SK-N-MC (cell line): ENCODE results near the gene ERC2.

ENCODE experiments used
- EZH2 ChIP-seq: fragments of 200-600 bp; sonication (generic); IDR thresholded peaks from one replicate; pipeline ENCODE4 v1.6.1; 2017; ENCODE audit warnings: antibody characterized with exemption
- FOXP2 ChIP-seq: optimal IDR thresholded peaks from 2 replicates; pipeline ENCODE3; 2011; ENCODE audit warnings: mild to moderate bottlenecking, moderate library complexity; ENCODE audit not compliant: insufficient read depth; ENCODE audit errors: extremely low read length, control extremely low read depth
- POLR2AphosphoS5 ChIP-seq: IDR thresholded peaks from 2 replicates; pipeline ENCODE4 v1.6.1; 2012; ENCODE audit warnings: mild to moderate bottlenecking, low read depth, low read length, borderline replicate concordance

DNA sequence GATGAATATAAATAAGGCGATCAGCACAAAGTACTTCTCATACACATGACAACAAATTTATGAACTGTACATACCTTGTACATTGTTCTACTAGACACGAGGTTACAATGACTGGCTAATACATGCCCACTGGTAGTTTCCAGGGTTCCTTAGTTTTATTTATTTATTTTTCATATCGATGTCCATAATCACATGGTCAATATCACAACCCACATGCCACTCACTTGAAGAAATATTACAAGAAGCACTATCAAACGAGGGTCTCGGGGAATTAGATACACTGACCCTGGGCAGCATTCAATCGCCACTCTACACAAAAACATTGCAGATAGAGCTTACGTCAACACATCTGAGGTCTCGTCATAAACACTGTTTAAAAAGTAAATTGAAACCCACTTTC is 959.9 kb downstream of the ERC2 start:
- TF ChIP-seq EZH2 = no peak
- TF ChIP-seq POLR2AphosphoS5 = no peak
- no peak for TF ChIP-seq FOXP2
